Astrocyte of the cerebellum (primary cell): ENCODE results near the gene FAR1.
"Not testable (repeated sequence)": the region's sequence is repeated elsewhere in the genome, so short reads cannot be mapped to it uniquely, and the experiment has no call there.

Experiments
- DNase-seq: peaks from one replicate; pipeline ENCODE4 v3.0.0-alpha.2; 2011; ENCODE audit warnings: low read depth
- H3K4me3 ChIP-seq: 2 replicates; pipeline ENCODE4 v1.5.1; 2011; ENCODE audit warnings: mild to moderate bottlenecking, low read depth, low read length, moderate library complexity
- CTCF ChIP-seq: IDR thresholded peaks from 2 replicates; pipeline ENCODE4 v1.5.1; 2012; ENCODE audit warnings: low read length, low read depth, moderate library complexity, mild to moderate bottlenecking; ENCODE audit errors: missing control alignments
- in situ Hi-C: cut with HindIII; loops from 2 replicates; pipeline ENCODE4 v1.10.0; 2017; ENCODE audit warnings: low sequenced_read_pairs

Gene FAR1

GRCh38 chr11:13718394-13718793, 49.9 kb downstream of the FAR1 start:
- DNase-seq, result no peak
- no peak for TF ChIP-seq CTCF
- in situ Hi-C loops, result no loop called here
- H3K4me3 ChIP-seq, result no peak overlapping the region

- in situ Hi-C loops, result no loop called here
- H3K4me3 ChIP-seq, result no peak overlapping the region
- no peak for DNase-seq
- no peak for TF ChIP-seq CTCF
Measured at GRCh38 chr11:13720940-13721339, 52.5 kb downstream of the FAR1 start.

GRCh38 chr11:13721760-13722159, 53.3 kb downstream of the FAR1 start:
- in situ Hi-C loops, result no loop called here
- TF ChIP-seq CTCF, result no peak
- H3K4me3 ChIP-seq, result no peak overlapping the region
- DNase-seq, result no peak

- H3K4me3 ChIP-seq, result no peak overlapping the region
- DNase-seq, result no peak
- TF ChIP-seq CTCF, result no peak
- in situ Hi-C loops, result no loop called here
Measured at GRCh38 chr11:13726456-13726855, 58.0 kb downstream of the FAR1 start.

- TF ChIP-seq CTCF, result no peak
- in situ Hi-C loops, result no loop called here
Measured at GRCh38 chr11:13728076-13728475, 59.6 kb downstream of the FAR1 start.

GRCh38 chr11:13734530-13734929, 66.1 kb downstream of the FAR1 start:
- no peak overlapping the region for H3K4me3 ChIP-seq
- DNase-seq, result no peak
- TF ChIP-seq CTCF, result no peak
- in situ Hi-C loops, result no loop called here

More at GRCh38 chr11:13728076-13728475, 59.6 kb downstream of the FAR1 start:
- DNase-seq, result no peak
- H3K4me3 ChIP-seq, result no peak overlapping the region

- no peak for TF ChIP-seq CTCF
- DNase-seq, result no peak
Measured at GRCh38 chr11:13745165-13745564, 76.7 kb downstream of the FAR1 start.

GRCh38 chr11:13753316-13753715, 84.8 kb downstream of the FAR1 start:
- in situ Hi-C loops, DNase-seq, H3K4me3 ChIP-seq: not testable (repeated sequence)

More at GRCh38 chr11:13745165-13745564, 76.7 kb downstream of the FAR1 start:
- H3K4me3 ChIP-seq, result no peak overlapping the region
- in situ Hi-C loops, result no loop called here
